ENCODE measurements around the gene C12orf43. TPM values are rescaled to one million over a fixed set of nuclear protein-coding genes. Genes with fewer than 3 reads are reported as not detected.

C12orf43 gene
- total RNA-seq, 1 experiment from 2014 or later = 34.3 TPM

DNA sequence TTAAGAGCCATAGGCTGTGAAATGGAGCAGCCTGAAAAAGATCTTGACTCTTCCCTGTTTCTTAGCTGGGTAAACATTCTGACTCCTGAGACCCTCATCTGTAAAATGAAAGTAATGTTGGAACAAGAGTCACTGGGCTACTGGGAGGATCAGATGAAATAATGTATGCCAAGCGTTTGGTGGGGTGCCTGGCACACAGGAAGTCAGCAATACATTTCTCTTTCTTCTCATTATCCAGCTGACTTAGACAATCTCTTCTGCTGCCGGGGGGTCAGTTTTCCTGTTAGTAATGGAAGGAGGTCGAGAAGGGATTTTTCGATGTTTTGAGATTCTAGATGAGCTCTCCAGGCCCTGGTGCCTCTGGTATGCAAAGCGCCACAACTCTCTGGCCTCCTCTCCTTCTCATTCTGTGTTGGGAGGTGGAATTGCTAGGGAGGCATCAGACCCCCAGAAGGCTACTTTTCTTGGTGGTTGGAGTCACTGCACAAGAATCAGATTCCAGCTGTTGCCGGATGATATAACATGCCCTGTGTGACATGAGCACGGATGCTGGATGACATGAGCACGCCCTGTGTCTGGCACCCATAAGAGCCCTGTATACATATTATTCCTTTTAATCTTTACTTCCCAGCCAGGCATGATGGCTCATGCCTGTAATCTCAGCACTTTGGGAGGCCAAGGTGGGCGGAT, 18.5 kb upstream of the C12orf43 start:
- in situ Hi-C loops (cut with HindIII; ENCODE audit: low pct_unique_long_range_greater_than_20kb, low sequenced_read_pairs) = no loop called here
- DNase-seq (ENCODE audit: low read depth) = no peak

DNA sequence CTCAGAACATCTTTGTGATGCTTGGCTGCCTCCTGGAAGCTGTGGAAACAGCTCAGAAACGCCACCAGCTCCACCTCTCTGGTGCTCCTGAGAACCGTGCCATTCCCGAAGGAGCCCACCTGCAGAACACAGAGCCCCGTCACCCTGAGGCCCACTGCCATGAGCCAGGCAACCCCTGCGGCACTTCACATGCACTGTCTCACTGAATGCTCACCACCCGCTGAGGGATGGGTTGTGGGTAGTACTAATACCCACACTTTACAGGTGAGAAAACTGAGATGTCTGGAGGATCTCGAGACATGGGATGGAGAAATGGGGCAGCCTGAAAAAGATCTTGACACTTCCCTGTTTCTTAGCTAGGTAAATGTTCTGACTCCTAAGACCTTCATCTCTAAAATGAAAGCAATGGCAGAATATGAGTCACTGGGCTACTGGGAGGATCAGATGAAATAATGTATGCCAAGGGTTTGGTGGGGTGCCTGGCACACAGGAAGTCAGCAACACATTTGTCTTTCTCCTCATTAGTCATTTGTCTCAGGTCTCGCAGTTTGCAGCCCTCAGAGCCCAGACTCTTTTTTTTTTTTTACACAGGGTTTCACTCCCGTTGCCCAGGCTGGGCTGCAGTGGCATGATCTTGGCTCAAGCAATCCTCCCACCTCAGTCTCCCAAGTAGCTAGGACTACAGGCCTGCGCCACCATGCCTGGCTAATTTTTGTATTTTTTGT, 17.5 kb upstream of the C12orf43 start:
- in situ Hi-C loops (cut with HindIII; ENCODE audit: low pct_unique_long_range_greater_than_20kb, low sequenced_read_pairs) = no loop called here
- peak; percentile 73 for DNase-seq (ENCODE audit: low read depth)

DNA sequence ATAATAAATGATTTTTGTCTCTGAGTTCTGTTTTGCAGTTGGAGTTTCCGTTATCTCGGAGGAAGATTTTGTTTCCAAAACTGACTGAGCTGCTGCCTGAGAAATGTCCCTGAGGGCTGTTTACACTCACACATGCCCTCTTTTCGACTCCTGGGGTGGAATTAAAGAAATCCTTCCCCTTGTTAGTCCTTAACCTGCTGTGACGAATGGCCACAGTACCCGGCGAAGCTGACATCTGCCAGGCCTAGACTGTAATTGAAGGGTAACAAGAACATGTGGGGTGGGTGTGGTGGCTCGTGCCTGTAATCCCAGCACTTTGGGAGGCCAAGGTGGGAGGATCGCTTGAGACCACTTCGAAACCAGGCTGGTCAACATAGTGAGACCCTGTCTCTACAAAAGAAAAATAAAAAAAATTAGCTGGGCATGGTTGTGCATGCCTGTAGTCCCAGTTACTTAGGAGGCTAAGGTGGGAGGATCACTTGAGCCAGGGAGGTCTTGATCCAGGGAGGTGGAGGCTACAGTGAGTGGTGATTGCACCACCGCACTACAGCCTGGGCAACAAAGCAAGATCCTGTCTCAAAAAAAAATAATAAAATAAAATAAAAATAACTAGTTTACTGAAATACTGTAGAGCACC, 14.4 kb upstream of the C12orf43 start:
- no peak for DNase-seq (ENCODE audit: low read depth)
- in situ Hi-C loops (cut with HindIII; ENCODE audit: low pct_unique_long_range_greater_than_20kb, low sequenced_read_pairs) = no loop called here

DNA sequence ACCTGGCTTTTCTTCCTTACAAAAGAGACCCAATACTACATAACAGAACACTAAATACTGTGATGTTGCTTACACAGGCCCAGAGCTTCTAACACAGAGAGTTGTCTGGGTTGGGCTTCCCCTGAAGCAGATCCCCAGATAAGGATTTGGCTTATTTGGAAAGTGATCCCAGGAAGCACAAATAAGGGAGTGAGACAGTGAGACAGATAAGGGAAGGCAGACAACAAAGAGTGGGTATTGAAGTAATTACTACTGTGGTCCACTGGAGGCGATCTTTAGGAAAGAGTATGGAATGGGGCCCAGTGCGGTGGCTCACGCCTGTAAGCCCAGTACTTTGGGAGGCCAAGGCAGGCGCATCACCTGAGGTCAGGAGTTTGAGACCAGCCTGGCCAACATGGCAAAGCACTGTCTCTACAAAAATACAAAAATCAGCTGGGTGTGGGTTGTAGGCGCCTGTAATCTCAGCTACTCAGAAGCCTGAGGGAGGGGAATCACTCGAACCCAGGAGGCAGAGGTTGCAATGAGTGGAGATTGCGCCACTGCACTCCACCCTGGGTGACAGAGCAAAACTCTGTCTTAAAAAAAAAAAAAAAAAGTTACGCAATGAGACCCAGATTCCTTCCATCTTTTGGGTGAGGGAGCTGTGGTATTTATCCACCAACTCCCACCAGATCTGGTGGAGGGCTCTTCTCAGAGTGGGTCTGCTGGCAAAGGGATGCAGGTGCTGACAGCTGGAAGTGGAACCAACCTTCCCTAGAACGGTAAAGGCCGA, 10.2 kb upstream of the C12orf43 start:
- in situ Hi-C loops (cut with HindIII; ENCODE audit: low pct_unique_long_range_greater_than_20kb, low sequenced_read_pairs) = no loop called here
- DNase-seq (ENCODE audit: low read depth) = no peak

DNA sequence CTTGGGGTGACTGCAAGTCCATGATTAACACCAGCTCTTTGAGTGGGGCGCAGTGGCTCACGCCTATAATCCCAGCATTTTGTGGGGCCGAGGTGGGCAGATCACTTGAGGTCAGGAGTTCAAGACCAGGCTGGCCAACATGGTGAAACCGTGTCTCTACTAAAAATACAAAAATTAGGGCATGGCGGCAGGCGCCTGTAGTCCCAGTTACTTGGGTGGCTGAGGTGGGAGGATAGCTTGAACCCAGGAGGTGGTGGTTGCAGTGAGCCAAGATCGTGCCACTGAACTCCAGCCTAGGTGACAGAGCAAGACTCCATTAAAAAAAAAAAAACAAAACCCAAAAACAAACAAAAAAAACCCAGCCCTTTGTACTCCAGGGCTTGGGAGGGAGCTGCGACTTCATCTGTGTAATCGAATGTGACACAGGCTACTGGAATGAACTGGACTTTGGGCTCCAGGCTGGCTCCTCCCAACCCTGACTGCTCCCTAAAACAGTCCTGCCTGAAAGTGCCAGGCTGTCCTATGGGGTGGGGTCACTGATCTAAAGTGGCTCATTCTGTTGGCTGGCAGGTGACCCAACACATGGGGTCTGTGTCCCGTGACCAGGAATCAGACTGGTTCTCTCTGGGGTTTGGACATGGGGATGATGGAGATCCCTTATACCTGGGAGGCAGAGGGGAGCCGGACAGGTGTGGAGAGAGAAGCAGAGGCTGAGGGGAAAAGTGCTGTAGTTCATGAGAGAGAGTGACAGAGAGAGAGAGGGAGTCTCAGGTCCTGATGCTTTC, 9.3 kb upstream of the C12orf43 start:
- no peak for DNase-seq (ENCODE audit: low read depth)
- in situ Hi-C loops (cut with HindIII; ENCODE audit: low pct_unique_long_range_greater_than_20kb, low sequenced_read_pairs) = no loop called here

DNA sequence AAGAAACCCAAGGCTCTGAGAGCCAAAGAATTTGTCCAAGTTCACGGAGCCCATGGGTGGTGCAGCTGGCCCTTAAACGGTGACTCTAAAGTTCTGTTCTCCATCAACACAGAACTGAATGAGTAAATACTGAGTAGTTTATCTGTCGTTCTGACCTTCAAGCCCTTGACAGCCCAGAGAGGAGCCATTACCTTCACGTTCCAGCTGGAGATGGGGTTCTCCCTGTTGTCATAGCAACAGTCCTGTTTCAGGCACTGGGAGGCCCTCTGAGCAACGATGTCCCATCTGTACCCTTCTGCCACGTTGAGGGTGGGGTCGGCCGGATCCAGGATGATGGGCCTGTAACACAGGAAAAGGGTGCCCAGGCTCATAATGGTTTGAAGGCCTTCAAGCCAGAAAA, 7.5 kb upstream of the C12orf43 start:
- DNase-seq (ENCODE audit: low read depth) = no peak
- in situ Hi-C loops (cut with HindIII; ENCODE audit: low pct_unique_long_range_greater_than_20kb, low sequenced_read_pairs) = no loop called here

DNA sequence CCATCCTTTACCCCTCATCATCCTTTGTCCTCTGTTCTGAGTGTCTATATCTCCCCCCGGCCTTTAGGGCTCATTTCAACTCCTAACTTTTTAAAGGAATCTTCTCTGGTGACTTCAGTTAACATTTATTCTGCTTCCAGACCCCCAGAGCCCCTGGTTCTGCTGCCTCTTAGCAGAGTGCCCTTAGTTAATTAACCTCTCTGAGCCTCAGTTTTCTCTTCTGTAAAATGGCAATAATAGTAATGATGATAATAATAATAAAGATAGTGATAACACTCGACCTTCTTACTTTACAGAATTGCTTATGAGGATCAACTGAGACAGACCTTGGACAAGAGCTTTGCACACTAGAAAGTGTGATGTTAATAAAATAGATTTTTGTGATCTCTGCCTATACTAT, 6.4 kb upstream of the C12orf43 start:
- no peak for DNase-seq (ENCODE audit: low read depth)
- in situ Hi-C loops (cut with HindIII; ENCODE audit: low pct_unique_long_range_greater_than_20kb, low sequenced_read_pairs) = no loop called here

DNA sequence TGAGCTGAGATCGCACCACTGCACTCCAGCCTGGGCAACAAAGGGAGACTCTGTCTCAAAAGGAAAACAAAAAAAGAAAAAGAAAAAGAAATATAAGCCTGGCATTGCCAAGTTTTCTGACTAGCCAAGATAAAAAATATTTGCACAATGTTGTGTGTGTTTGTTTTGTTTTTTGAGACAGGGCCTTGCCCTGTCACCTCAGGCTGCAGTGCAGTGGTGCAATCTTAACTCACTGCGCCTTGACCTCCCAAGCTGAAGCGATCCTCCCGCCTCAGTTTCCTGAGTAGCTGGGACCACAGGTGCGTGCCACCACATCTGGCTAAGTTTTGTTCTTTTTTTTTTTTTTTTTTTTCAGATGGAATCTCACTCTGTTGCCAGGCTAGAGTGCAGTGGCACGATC, 5.5 kb upstream of the C12orf43 start:
- in situ Hi-C loops (cut with HindIII; ENCODE audit: low pct_unique_long_range_greater_than_20kb, low sequenced_read_pairs) = no loop called here
- no peak for DNase-seq (ENCODE audit: low read depth)

DNA sequence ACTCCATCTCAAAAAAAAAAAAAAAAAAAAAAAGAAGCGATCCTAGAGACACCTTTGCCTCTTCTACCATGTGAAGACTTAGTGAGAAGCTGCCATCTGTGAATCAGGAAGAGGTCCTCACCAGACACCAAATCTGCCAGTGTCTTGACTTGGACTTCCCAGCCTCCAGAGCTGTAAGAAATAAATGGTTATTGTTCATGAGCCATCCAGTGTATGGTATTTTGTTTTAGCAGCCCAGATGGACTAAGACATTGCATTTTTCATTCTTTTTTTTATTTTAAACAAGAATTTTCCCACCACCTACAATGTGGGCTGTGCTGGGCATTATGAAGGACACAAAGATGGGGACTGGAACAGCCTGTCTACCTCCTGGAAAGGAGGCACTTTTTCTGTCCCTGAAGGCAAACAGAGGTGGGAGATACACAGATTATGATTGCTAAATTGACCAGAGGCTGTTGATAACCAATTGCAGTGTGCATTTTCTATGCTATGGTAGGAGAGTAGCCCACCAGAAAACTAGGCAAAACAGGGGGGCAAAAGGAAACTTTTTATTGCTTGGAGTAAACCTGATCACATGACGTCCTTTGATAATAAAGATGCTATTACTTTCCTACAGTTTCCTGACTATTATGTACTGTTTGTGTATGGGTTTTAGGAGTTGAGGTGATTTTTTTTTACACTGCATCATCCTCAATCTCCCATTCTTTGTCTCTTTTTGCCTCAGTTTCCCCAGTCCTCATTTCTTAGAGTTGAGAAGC, 2.8 kb upstream of the C12orf43 start:
- in situ Hi-C loops (cut with HindIII; ENCODE audit: low pct_unique_long_range_greater_than_20kb, low sequenced_read_pairs) = no loop called here
- no peak for DNase-seq (ENCODE audit: low read depth)

DNA sequence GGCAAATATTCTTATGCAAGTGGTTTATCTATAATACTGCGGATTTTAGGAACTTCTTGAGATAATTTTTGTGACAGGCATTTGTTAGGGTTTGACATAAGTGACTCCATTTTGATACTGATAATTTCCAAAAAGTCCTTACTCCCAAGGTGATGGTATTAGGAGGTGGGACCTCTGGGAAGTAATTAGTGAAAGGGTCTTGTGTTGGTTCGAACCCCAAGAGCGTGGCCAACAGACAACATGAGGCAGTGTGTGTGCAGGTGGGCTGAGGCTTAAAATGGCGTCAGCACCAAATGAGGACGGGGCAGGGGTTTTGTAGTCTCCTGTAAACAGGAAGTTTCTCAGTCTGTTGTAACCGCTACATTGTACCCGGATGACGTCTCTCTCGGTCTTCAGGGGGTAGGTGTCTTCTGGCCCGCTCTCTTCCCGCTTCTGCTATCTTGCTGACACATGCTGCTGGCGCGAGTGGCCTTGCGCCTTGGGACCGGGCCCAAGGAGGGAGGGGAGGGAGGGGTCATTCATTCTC, 1.7 kb upstream of the C12orf43 start:
- in situ Hi-C loops (cut with HindIII; ENCODE audit: low pct_unique_long_range_greater_than_20kb, low sequenced_read_pairs) = no loop called here
- no peak for DNase-seq (ENCODE audit: low read depth)

DNA sequence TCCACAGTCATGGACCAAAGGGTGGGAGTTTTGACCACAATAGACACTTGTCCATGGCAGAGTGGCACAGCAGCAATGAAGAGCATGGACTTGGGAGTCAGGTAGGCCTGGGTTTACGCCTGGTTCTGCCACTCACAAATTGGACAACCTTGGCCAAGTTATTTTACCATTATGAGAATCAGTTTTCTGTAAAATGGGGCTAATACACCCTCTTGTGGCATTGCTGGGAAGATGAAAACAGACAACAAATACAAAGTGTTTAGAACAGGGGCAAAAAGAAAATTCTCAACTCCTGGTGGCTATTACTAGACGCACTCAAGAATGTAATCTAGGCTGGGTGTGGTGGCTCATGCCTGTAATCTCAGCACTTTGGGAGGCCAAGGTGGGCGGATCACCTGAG, 2.6 kb downstream of the C12orf43 start:
- in situ Hi-C loops (cut with HindIII; ENCODE audit: low pct_unique_long_range_greater_than_20kb, low sequenced_read_pairs) = no loop called here
- DNase-seq (ENCODE audit: low read depth) = no peak

DNA sequence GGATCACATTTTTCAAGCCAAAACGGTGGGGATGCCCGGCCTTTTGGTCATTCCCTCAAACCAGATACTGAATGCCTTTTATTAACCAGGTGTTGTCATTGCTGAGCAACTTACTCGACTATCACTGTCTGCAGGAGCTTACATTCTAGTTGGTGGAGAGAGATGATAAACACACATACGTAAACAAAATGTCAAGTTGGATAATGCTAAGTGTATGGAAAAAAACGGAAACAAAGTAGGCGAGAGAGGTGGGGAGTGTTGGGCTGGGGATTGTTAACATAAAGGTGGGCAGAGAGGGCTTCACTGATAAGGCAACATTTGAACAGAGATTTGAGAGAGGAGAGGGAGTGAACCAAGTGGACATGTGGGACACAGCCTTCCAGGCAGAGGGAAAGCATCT, 4.5 kb downstream of the C12orf43 start:
- in situ Hi-C loops (cut with HindIII; ENCODE audit: low pct_unique_long_range_greater_than_20kb, low sequenced_read_pairs) = no loop called here
- DNase-seq (ENCODE audit: low read depth) = no peak

DNA sequence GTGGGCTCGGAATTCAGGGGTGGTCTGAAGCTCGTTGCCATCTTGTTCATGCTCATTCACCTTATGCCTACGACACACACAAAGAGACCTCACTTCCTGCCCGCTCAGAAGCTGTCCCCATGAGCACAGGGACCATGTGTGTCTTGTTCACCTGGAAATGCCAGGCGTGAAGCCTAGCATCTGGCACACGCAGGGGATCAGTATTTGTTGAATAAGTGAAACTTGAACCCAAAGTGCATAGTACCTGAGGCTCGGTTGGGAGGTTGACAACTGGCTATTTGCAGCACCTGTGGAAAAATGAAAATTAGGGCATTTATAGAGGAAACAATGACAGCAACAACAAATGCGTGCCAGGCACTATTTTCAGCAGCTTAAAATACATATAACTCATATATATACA, 5.4 kb downstream of the C12orf43 start:
- no peak for DNase-seq (ENCODE audit: low read depth)
- in situ Hi-C loops (cut with HindIII; ENCODE audit: low pct_unique_long_range_greater_than_20kb, low sequenced_read_pairs) = no loop called here

DNA sequence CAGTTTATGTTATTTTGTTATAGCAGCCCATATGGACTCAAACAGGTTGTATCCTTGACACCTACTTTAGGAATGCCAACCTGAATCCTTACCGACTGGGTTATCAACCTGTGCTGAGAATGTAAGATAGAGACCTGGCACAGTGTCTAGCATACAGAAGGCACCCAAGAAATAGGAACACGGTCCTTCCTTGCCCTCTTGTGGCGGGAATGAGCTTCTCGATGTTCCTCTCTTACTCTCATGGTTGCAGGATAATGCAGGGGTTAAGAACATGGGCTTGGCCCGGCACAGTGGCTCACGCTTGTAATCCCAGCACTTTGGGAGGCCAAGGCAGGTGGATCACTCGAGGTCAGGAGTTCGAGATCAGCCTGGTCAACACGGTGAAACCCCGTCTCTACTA, 6.5 kb downstream of the C12orf43 start:
- DNase-seq (ENCODE audit: low read depth) = peak; percentile 72
- in situ Hi-C loops (cut with HindIII; ENCODE audit: low pct_unique_long_range_greater_than_20kb, low sequenced_read_pairs) = no loop called here

DNA sequence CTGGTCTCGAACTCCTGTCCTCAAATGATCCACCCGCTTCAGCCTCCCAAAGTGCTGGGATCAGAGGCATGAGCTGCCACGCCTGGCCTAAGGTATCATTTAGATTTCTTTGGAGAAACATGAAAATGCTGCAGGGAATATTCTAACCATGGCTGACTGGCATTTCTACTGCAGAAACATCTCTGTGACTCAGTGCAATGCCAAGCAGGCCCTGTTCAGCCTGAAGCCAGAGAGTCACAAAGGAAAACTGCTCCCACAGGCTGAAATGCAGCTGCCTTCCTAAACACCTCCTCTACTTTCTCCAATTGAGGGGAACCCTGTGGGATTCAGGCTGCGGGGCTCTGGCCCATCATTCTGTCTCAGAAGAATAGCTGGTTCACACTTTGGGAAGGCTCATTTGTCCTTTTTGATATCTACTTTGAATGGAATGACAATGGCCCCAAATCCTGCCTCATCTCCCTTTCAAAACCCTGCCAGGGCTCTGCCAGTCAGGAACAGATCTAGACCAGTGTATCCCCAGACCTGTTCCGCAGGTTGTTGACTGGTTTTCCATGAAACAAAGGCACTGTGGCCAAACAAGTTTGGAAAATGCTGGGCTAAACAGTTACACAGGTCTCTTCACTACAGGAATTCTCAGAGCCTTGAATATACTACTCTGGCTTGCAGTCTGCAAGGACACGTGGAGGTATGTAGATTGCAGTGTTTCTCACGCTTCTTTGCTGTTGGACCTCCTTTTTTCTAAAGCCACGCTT, 7.8 kb downstream of the C12orf43 start:
- in situ Hi-C loops (cut with HindIII; ENCODE audit: low pct_unique_long_range_greater_than_20kb, low sequenced_read_pairs) = no loop called here

DNA sequence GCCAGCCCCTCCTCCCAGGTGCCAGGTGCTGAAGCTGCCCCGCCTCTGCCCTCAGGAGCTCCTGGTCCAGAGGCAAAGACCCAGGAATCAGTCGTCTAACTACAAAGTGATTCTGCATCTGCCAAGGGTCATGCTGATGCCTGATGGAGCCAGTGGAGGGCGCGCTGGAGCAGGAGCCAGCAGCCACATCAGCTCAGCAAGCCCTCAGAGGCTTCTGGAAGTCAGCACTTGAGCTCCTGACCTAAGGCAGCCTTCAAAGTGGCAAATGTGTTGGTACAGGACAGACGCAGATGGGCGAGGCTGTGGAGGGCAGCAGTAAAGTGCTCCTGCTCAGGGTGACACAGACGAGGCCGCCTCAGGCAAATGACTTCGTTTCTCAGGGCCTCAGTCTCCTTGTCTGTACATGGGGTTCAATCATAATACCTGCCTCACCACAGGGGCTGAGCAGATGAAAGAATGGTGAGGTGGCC, 10.9 kb downstream of the C12orf43 start:
- in situ Hi-C loops (cut with HindIII; ENCODE audit: low pct_unique_long_range_greater_than_20kb, low sequenced_read_pairs) = no loop called here
- no peak for DNase-seq (ENCODE audit: low read depth)

More for the DNA sequence above, 7.8 kb downstream of the C12orf43 start:
- no peak for DNase-seq (ENCODE audit: low read depth)

Data from Caki2 (cell line).